HUES6 (cell line): ENCODE measurements around the gene RNF208.

Experiments used
- H3K27ac ChIP-seq: 2 replicates; pipeline ENCODE4 v1.7.0; 2013; ENCODE audit warnings: low read depth, mild to moderate bottlenecking, low read length, inconsistent platforms
- H3K27me3 ChIP-seq: 2 replicates; pipeline ENCODE4 v1.6.1; 2013; ENCODE audit warnings: low read length; ENCODE audit not compliant: control insufficient read depth, insufficient read depth
- H3K36me3 ChIP-seq: 2 replicates; pipeline ENCODE4 v1.6.1; 2013; ENCODE audit warnings: low read length; ENCODE audit not compliant: control insufficient read depth, insufficient read depth
- H3K4me1 ChIP-seq: 2 replicates; pipeline ENCODE4 v1.6.1; 2013; ENCODE audit warnings: low read length; ENCODE audit not compliant: control insufficient read depth, insufficient read depth
- H3K4me3 ChIP-seq: 2 replicates; pipeline ENCODE4 v1.5.1; 2013; ENCODE audit warnings: low read depth, low read length
- H3K9ac ChIP-seq: one replicate; pipeline ENCODE4 v1.6.1; 2013; ENCODE audit warnings: mild to moderate bottlenecking, low read length
- H3K9me3 ChIP-seq: 2 replicates; pipeline ENCODE4 v1.6.1; 2013; ENCODE audit warnings: low read depth, low read length; ENCODE audit not compliant: control insufficient read depth, insufficient read depth

RNF208 gene

DNA sequence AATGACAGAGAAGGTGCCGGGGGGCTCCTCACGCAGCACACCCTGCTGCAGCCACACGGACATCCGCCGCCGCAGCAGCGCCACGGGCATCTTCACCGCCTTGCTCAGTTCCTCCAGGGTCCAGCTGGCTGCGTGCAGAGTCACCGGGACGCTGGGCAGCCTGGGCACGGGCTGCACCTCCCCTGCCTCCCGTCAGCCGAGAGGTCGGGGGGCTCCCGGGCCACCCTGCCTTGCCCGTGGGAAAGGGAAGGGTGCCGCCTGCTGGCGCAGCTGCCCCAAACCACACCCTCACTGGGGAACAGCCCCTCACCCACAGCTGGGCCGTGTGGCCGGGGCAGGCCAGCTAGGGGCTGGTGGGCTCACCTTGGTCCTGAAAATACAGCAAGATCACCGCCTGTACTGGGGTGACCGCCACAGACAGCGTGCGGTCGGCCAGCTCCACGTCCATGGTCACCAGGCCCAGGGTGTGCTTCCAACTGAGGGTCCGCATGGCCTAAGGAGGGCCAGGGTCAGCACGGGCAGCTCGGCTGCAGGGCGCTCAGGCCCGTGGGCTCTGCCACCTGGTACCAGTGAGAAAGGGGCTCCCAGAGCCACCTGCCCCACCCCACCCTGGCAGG lies 46.6 kb downstream of the RNF208 start:
- H3K27ac ChIP-seq: no peak overlapping the region
- H3K4me3 ChIP-seq: no peak overlapping the region
- no peaks in the 10 kb centered on the region for H3K9me3 ChIP-seq
- H3K27me3 ChIP-seq: peaks cover 59% of the 10 kb centered on the region
- peaks cover 18% of the 10 kb centered on the region for H3K36me3 ChIP-seq
- peaks cover 6% of the 10 kb centered on the region; the same call in 1 of the 2 replicates for H3K4me1 ChIP-seq
- no peak overlapping the region for H3K9ac ChIP-seq

DNA sequence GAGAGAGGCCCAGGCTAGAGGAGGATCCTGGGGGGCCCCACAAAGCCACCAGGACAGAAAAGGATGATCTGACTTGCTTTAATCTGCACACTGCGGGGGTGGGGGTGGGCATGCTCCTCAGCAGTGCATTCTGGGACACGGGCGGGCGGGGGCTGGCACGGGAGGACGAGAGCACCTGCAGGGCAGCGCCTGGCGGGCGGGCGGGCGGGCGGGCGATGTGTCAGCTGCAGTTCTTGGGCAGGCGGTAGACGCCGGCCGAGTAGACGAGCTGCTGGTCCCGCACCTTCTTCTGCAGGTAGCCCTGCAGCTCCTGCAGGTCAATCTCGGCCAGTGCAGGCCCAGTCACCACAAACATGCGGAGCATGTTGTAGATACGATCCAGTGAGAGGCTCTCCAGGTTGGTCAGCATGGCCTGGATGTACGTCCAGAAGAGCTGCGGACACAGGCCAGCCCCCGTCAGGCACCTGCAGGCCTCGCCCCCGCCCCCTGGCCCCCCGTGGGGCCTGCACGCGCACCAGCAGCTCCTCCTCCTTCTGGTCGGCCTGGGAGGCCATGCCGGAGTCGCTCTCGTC lies 47.2 kb downstream of the RNF208 start:
- no peaks in the 10 kb centered on the region for H3K9me3 ChIP-seq
- H3K27me3 ChIP-seq: peaks cover 65% of the 10 kb centered on the region
- no peak overlapping the region for H3K27ac ChIP-seq
- H3K36me3 ChIP-seq: peaks cover 12% of the 10 kb centered on the region
- H3K4me1 ChIP-seq: peaks cover 11% of the 10 kb centered on the region
- no peak overlapping the region for H3K4me3 ChIP-seq
- H3K9ac ChIP-seq: no peak overlapping the region

DNA sequence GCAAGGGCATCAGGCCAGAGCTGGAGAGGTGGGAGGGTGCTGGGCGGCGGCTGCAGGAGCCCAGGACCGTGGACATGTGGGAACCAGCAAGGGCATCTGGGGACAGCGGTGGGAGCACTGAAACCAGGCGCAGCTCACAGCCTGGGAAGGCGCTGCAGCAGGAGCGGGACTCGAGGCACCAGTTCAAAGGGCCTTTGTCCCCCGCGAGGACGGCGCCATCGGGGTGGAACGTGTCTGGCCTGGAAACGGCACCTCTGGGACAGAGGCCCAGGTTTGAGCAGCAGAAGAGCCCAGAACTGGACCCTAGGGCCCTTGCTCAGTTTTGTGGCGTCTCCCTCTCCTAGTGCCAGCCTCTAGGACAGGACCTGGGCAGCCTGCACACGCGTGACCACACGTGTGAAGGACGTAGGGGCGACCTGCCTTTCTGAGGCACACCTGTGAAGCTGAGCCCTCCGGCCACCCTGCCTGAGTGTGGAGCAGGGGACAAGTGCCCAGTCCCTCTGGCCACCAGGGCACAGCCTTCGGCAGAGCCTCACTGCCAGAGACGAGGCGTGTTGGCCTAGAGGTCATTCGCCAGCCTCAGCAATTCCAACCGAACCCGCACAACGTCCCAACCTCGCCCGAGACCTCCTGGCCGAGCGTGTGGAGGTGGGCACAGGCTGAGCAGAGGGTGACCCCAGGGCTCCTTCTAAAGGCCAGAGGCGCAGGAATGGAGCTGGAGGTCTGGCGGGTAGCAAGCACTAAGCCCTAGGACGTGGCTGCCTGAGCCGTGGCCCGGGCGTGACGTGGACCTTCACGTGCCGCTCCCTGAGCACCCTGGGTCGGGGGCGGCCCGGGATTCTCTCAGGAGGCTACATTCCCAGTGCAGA lies 48.0 kb downstream of the RNF208 start:
- no peak overlapping the region for H3K9ac ChIP-seq
- H3K27ac ChIP-seq: no peak overlapping the region
- H3K4me1 ChIP-seq: peaks cover 11% of the 10 kb centered on the region
- H3K4me3 ChIP-seq: no peak overlapping the region
- no peaks in the 10 kb centered on the region for H3K9me3 ChIP-seq
- peaks cover 4% of the 10 kb centered on the region; the same call in 1 of the 2 replicates for H3K36me3 ChIP-seq
- peaks cover 73% of the 10 kb centered on the region for H3K27me3 ChIP-seq

DNA sequence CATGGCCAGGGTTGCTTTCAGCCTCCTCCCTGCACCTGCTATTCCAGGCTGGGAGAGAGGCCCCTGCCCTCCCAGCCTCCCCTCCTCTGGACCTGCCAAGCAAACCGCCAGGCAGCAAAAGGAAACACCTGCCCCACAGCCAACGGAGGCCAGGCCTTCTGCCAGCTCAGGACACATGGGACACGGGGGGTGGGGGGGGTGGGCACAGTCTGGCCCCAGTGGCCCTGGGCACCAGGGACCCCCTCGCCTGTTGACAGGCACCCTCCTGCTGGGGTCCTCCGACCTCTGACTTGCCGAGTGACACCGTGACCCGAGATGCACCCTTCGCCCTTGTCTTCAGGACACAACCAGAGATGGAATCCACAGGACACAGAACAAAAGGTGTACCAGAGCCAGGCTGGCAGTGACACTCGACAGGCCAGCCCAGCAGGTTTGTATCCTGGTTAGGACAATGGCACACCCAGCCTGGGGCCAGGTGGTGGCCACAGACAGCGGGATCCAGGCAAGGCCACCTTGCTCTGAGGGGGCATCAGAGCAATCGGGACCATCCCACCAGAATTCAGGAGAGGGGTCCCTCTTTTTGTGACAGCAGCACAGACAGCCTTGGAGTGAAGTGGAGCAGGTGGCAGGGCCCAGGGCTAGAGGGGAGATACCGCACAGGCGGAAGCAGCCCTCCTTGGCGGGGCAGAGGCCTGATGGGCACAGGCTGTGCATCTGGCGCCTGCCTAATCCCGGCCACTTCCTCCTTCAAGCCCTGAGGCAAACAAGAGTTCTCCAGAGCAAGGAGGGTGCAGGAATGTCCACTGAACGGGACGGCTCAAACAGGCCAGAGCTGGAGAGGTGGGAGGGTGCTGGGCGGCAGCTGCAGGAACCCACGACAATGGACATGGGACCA lies 48.9 kb downstream of the RNF208 start:
- H3K27me3 ChIP-seq: peaks cover 82% of the 10 kb centered on the region
- H3K4me1 ChIP-seq: peaks cover 11% of the 10 kb centered on the region
- H3K9ac ChIP-seq: no peak overlapping the region
- H3K9me3 ChIP-seq: no peaks in the 10 kb centered on the region
- H3K36me3 ChIP-seq: peaks cover 4% of the 10 kb centered on the region; the same call in 1 of the 2 replicates
- no peak overlapping the region for H3K27ac ChIP-seq
- no peak overlapping the region for H3K4me3 ChIP-seq

DNA sequence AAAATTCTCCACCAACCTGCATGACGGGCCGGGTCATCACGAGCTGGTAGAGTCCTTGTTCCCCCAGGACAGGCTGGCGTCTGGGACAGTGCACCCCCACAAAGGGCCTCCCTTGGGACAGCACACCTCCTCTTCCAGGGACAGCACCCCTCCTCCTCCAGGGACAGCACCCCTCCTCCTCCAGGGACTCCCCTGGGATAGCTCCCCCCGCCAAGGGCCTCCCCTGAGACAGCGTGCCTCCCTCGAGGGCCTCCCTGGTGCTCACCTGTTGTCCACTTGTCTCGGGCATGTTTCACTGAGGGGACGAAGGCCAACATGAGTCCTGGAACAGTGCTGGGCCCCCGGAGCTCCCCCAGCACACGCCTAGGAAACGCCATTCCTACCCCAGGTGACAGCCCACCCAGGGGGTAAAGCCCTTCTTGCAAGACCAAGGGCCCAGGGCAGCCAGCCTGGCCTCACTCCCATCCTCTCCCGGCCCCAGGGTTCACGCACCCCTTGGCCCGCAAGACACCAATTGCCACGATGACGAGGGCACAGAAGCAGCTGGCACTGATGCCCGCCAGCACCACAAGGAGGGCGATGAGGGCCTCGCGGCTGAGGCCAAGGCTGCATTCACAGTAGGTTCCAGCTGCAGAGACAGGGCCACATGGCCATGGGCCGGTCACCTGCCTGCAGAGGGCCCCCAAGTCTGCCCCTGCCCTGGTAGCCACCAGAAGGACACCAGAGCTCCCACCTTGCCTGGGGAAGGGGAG lies 50.7 kb downstream of the RNF208 start:
- Histone ChIP-seq H3K4me1 (peaks cover 11% of the 10 kb centered on the region), H3K27me3 (peaks cover 98% of the 10 kb centered on the region), H3K4me3 (no peak overlapping the region), H3K9me3 (no peaks in the 10 kb centered on the region), H3K36me3 (no peaks in the 10 kb centered on the region), H3K27ac (no peak overlapping the region), H3K9ac (no peak overlapping the region)

DNA sequence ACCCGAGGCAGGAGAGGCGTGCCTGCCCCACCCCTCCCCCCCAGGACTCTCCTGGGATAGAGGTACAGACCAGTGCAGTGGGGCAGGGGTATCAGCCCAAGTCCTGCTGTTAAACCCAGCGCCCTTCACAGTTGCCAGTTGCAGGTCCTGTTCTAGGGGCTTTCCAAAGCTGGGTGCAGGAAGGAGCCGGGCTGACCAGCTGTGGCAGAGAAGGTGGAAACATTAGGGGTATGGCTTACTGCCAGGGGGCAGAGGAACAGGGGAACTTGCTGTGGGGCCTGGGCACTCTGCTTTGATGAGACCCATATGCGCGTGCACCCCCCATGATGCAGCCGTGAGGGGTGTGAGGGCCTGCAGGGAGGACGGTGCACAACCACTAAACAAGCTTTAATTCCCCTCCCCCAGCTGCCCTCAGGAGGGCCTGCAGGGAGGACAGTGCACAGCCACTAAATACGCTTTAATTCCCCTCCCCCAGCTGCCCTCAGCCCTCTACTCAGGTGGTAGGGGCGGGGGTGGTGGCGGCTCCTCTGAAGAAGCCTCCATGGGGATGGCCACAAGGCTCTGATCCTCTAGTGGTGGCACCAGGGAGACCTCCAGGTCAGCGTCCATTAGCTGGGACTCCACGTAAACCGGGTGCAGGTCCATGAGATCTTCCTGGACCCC lies 51.4 kb downstream of the RNF208 start:
- H3K4me1 ChIP-seq: peaks cover 11% of the 10 kb centered on the region
- H3K9ac ChIP-seq: no peak overlapping the region
- H3K9me3 ChIP-seq: no peaks in the 10 kb centered on the region
- H3K27me3 ChIP-seq: peaks cover 98% of the 10 kb centered on the region
- H3K36me3 ChIP-seq: no peaks in the 10 kb centered on the region
- no peak overlapping the region for H3K27ac ChIP-seq
- H3K4me3 ChIP-seq: no peak overlapping the region
